ENCODE measurements around the gene FAM83D.
"Not testable (repeated sequence)": the region's sequence is repeated elsewhere in the genome, so short reads cannot be mapped to it uniquely, and the experiment has no call there.

FAM83D gene

GRCh38 chr20:38935967-38936407 lies 9.8 kb downstream of the FAM83D start:
- no peak for DNase-seq

- no peak for DNase-seq
These were observed 10.8 kb downstream of the FAM83D start for GRCh38 chr20:38937000-38937399.

- no peak for DNase-seq
These were observed 11.8 kb downstream of the FAM83D start for GRCh38 chr20:38937978-38938473.

- no peak for DNase-seq
These were observed 13.5 kb downstream of the FAM83D start for GRCh38 chr20:38939686-38940085.

- no peak for DNase-seq
These were observed 14.4 kb downstream of the FAM83D start for GRCh38 chr20:38940644-38941043.

GRCh38 chr20:38941726-38942389 lies 15.6 kb downstream of the FAM83D start:
- no peak for DNase-seq

- no peak for DNase-seq
These were observed 18.8 kb downstream of the FAM83D start for GRCh38 chr20:38945012-38945411.

GRCh38 chr20:38946836-38947235 lies 20.6 kb downstream of the FAM83D start:
- DNase-seq: no peak

- DNase-seq: no peak
These were observed 21.7 kb downstream of the FAM83D start for GRCh38 chr20:38947931-38948362.

- no peak for DNase-seq
These were observed 24.0 kb downstream of the FAM83D start for GRCh38 chr20:38950254-38950653.

- no peak for DNase-seq
These were observed 25.4 kb downstream of the FAM83D start for GRCh38 chr20:38951611-38952010.

GRCh38 chr20:38952153-38952552 lies 25.9 kb downstream of the FAM83D start:
- DNase-seq: no peak

- no peak for DNase-seq
These were observed 27.6 kb downstream of the FAM83D start for GRCh38 chr20:38953630-38954340.

GRCh38 chr20:38957235-38957876 lies 31.1 kb downstream of the FAM83D start:
- DNase-seq: no peak

GRCh38 chr20:38957915-38958485 lies 31.8 kb downstream of the FAM83D start:
- no peak for DNase-seq

GRCh38 chr20:38960187-38960687 lies 34.0 kb downstream of the FAM83D start:
- not testable (repeated sequence) for DNase-seq

GRCh38 chr20:38961530-38962043 lies 35.4 kb downstream of the FAM83D start:
- DNase-seq: no peak

- peak; percentile 93 for DNase-seq
These were observed 36.1 kb downstream of the FAM83D start, which contains the start of gene DHX35 for GRCh38 chr20:38962044-38962927. Gene DHX35 (plus strand): TSS chr20:38962344. CDS start chr20:38962368, 24 bp downstream.

- no peak for DNase-seq
These were observed 36.7 kb downstream of the FAM83D start for GRCh38 chr20:38962928-38963401.

- no peak for DNase-seq
These were observed 37.5 kb downstream of the FAM83D start for GRCh38 chr20:38963745-38964144.

GRCh38 chr20:38965264-38965663 lies 39.0 kb downstream of the FAM83D start:
- DNase-seq: no peak

GRCh38 chr20:38968090-38968489 lies 41.9 kb downstream of the FAM83D start:
- no peak for DNase-seq
